ENCODE measurements around the gene KIAA0232. TPM values are rescaled to one million over a fixed set of nuclear protein-coding genes. Genes with fewer than 3 reads are reported as not detected.
"Not testable (repeated sequence)": the region's sequence is repeated elsewhere in the genome, so short reads cannot be mapped to it uniquely, and the experiment has no call there.

Gene KIAA0232
- total RNA-seq, 1 donor from 2014 or later, result 15.9 TPM

- H3K27ac ChIP-seq, result no peak overlapping the region
- H3K36me3 ChIP-seq, result peaks cover 0 to 3% of the 10 kb centered on the region in 2 donors
- no peaks in the 10 kb centered on the region for H3K9me3 ChIP-seq
- TF ChIP-seq CTCF (IDR thresholded peaks at IDR 0.05), result no peak
- intact Hi-C loops (cut with DNase I), result loop anchor here (10.0 kb wide), 1 partner anchor 244 kb away; the partner anchor contains the start of gene MRFAP1
- no peak overlapping the region for H3K4me3 ChIP-seq
- DNase-seq (ENCODE audit: low spot score in 2 of 2), result peak in 1 of 2 donors; percentile 59
- H3K27me3 ChIP-seq, result no peaks in the 10 kb centered on the region
- peaks cover 2 to 14% of the 10 kb centered on the region in 2 donors for H3K4me1 ChIP-seq
Measured at GRCh38 chr4:6889101-6889735, 106.7 kb downstream of the KIAA0232 start.

- Histone ChIP-seq H3K4me3 (no peak overlapping the region), H3K4me1 (peaks cover 2 to 14% of the 10 kb centered on the region in 2 donors), H3K36me3 (no peaks in the 10 kb centered on the region), H3K27me3 (no peaks in the 10 kb centered on the region), H3K9me3 (no peaks in the 10 kb centered on the region), H3K27ac (no peak overlapping the region)
- TF ChIP-seq CTCF (IDR thresholded peaks at IDR 0.05), result no peak
- no peak for DNase-seq (ENCODE audit: low spot score in 2 of 2)
- intact Hi-C loops (cut with DNase I), result loop anchor here (10.0 kb wide), 1 partner anchor 245 kb away; the partner anchor contains the start of gene MRFAP1
Measured at GRCh38 chr4:6889736-6890324, 107.3 kb downstream of the KIAA0232 start.

- no peaks in the 10 kb centered on the region for H3K27me3 ChIP-seq
- peaks cover 2 to 11% of the 10 kb centered on the region in 2 donors for H3K4me1 ChIP-seq
- no peak overlapping the region for H3K27ac ChIP-seq
- no peak for DNase-seq (ENCODE audit: low spot score in 2 of 2)
- no peaks in the 10 kb centered on the region for H3K36me3 ChIP-seq
- H3K9me3 ChIP-seq, result no peaks in the 10 kb centered on the region
- no peak overlapping the region for H3K4me3 ChIP-seq
- no peak for TF ChIP-seq CTCF (IDR thresholded peaks at IDR 0.05)
- intact Hi-C loops (cut with DNase I), result no loop called here
Measured at GRCh38 chr4:6890358-6890757, 107.8 kb downstream of the KIAA0232 start.

GRCh38 chr4:6890971-6891370, 108.4 kb downstream of the KIAA0232 start:
- H3K4me1 ChIP-seq; intact Hi-C loops (cut with DNase I); H3K27me3 ChIP-seq; H3K9me3 ChIP-seq; H3K4me3 ChIP-seq; H3K36me3 ChIP-seq; H3K27ac ChIP-seq: not testable (repeated sequence)
- peak in 1 of 2 donors; percentile 31 for DNase-seq (ENCODE audit: low spot score in 2 of 2)

GRCh38 chr4:6891436-6892170, 109.1 kb downstream of the KIAA0232 start:
- no peaks in the 10 kb centered on the region for H3K36me3 ChIP-seq
- no peak overlapping the region for H3K4me3 ChIP-seq
- TF ChIP-seq CTCF (IDR thresholded peaks at IDR 0.05), result no peak
- H3K9me3 ChIP-seq, result no peaks in the 10 kb centered on the region
- H3K27ac ChIP-seq, result no peak overlapping the region
- DNase-seq (ENCODE audit: low spot score in 2 of 2), result peak in 1 of 2 donors; percentile 52
- intact Hi-C loops (cut with DNase I), result no loop called here
- no peaks in the 10 kb centered on the region for H3K27me3 ChIP-seq
- H3K4me1 ChIP-seq, result no peaks in the 10 kb centered on the region
